Kidney (tissue), 14 donors: Measurements from ENCODE around the gene ZNF12. TPM values are rescaled to one million over a fixed set of nuclear protein-coding genes. Genes with fewer than 3 reads are reported as not detected.
"Not testable (repeated sequence)": the region's sequence is repeated elsewhere in the genome, so short reads cannot be mapped to it uniquely, and the experiment has no call there.

Experiments
- DNase-seq, 5 donors: peaks; one replicate each; pipeline ENCODE4 v3.0.0-alpha.2; 2013 to 2020
- FAIRE-seq: peaks from 2 replicates; lab custom pipeline; 2012; peaks lifted over from hg19 to GRCh38; lab: Jason Lieb, UNC
- H3K27ac ChIP-seq, 2 donors: one replicate each; pipeline ENCODE4 v1.7.0; 2013; ENCODE audit warnings: low read depth in 2 of 2, low read length in 2 of 2, inconsistent platforms in 1 of 2
- H3K27me3 ChIP-seq: one replicate; pipeline ENCODE4 v1.7.1; 2013; ENCODE audit warnings: low read length, inconsistent platforms; ENCODE audit not compliant: control insufficient read depth, insufficient read depth
- H3K36me3 ChIP-seq, 3 donors: one replicate each; pipeline versions ENCODE4 v1.7.0 to v1.7.1; 2013; ENCODE audit warnings: low read length in 3 of 3, control low read depth in 1 of 3, inconsistent platforms in 1 of 3; ENCODE audit not compliant: insufficient read depth in 3 of 3, control insufficient read depth in 2 of 3
- H3K4me1 ChIP-seq, 3 donors: one replicate each; pipeline versions ENCODE4 v1.7.0 to v1.7.1; 2013; ENCODE audit warnings: low read length in 3 of 3, inconsistent platforms in 1 of 3, low read depth in 1 of 3; ENCODE audit not compliant: control insufficient read depth in 2 of 3, insufficient read depth in 2 of 3
- H3K4me3 ChIP-seq, 3 donors: one replicate each; pipeline versions ENCODE4 v1.7.0 to v1.8.1; 2013; ENCODE audit warnings: low read length in 3 of 3, control low read depth in 1 of 3, inconsistent platforms in 1 of 3
- H3K9ac ChIP-seq, 3 donors: one replicate each; pipeline versions ENCODE4 v1.7.0 to v1.7.1; 2013; ENCODE audit warnings: low read length in 3 of 3, control low read depth in 1 of 3, inconsistent platforms in 1 of 3
- H3K9me3 ChIP-seq, 3 donors: one replicate each; pipeline versions ENCODE4 v1.7.0 to v1.7.1; 2013; ENCODE audit warnings: low read length in 3 of 3, control low read depth in 1 of 3, inconsistent platforms in 1 of 3; ENCODE audit not compliant: control insufficient read depth in 2 of 3, insufficient read depth in 1 of 3
- intact Hi-C: fragments of 100-400 bp; cut with DNase I; formaldehyde crosslinking; loops from one replicate; pipeline ENCODE4 v1.11.1; 2022
- polyA plus RNA-seq: library from polyadenylated mRNA; stranded (reverse); fragments of 350-450 nt; fragmentation: Illumina TruSeq; extraction: RNeasy Lipid Tissue Mini Kit (QIAGEN cat#74804); gene quantifications from one replicate; pipeline ENCODE4 v1.2.3, GENCODE V29; 2014; ENCODE audit warnings: low read depth, low replicate concordance; ENCODE audit not compliant: insufficient read depth
- total RNA-seq: library from RNA; stranded (reverse); fragmentation: NEBNext Ultra II Directional; extraction: Animal tissue kit (Norgen Biotek cat#: 25700); gene quantifications from one replicate; pipeline ENCODE4 v1.2.1, GENCODE V29; 2021
- TF ChIP-seq, protein P1 (sequence below): IDR thresholded peaks from 3 replicates; pipeline ENCODE4 v1.5.1; 2012; ENCODE audit warnings: mild to moderate bottlenecking, moderate library complexity, borderline replicate concordance; ENCODE audit not compliant: insufficient read depth; ENCODE audit errors: extremely low read depth
- donor health status: control.
- donor health status: control.
- donor health status: control.
- donor health status: control.
- donor health status: control.
- donor health status: DM: yes; HTN: yes; CAD: no.
- donor health status: Normal renal cell carcinoma (clear cell type).

The ZNF12 gene
- total and polyA plus RNA-seq, 2 donors from 2014 or later = 9.9 to 31.3 TPM

DNA sequence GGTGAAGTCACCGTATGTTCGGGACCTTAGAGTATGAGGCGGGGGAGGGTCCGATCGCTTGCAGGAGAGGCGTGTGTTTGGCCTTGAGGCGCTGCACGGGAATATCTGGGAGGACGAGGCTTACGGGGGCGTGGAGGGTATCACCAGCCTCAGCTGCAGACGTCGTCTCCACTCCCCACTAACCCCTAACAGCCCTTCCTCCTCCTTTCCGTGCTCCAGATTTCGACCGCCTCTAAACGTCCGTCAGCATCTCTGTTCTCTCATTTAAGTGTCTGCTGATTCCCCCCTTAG, 23.5 kb upstream of the ZNF12 start:
- FAIRE-seq = no peak
- intact Hi-C loops = no loop called here

DNA sequence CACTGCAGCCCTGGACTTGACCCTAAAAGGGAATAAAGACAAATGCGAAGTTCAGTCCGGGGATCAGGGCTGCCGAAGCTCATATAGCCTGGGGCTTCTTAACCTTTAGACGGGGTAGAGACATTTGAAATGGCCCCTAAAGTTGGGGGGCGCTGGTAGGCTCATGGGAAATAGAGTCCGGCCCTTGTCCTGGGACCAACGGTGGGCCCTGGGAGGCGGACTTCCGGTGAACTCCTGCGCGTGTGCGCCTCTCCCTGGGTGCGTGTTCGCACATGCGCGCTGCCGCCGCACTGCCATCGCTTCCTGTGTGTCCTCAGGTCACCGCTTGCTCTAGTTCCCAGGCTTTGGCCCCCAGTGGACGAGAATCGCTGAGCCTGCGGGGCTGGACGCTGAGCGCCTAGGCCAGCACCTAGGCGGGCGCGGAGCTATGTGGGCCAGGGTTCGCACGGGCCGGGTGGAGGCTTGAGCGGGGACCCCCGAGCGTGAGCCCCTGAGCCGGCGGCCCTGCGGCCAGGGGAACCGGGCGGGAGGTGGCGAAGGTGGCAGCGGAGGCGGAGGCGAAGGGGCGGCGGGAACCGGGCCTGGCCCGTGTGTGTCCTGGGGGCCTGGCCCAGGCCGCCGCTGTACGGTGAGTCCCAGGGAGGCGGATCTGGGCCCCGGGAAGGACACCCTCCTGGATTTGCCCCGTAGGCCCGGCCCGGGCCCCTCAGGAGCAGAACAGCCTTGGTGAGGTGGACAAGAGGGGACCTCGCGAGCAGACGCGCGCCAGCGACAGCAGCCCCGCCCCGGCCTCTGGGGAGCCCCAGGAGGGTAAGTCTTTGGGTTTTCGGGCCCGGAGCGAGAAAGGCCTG, 23.0 kb upstream of the ZNF12 start:
- peak; percentile 93 to 98 (median 97) for DNase-seq
- FAIRE-seq = no peak
- intact Hi-C loops = no loop called here

More for the DNA sequence above, 23.5 kb upstream of the ZNF12 start:
- TF ChIP-seq, protein P1, sequence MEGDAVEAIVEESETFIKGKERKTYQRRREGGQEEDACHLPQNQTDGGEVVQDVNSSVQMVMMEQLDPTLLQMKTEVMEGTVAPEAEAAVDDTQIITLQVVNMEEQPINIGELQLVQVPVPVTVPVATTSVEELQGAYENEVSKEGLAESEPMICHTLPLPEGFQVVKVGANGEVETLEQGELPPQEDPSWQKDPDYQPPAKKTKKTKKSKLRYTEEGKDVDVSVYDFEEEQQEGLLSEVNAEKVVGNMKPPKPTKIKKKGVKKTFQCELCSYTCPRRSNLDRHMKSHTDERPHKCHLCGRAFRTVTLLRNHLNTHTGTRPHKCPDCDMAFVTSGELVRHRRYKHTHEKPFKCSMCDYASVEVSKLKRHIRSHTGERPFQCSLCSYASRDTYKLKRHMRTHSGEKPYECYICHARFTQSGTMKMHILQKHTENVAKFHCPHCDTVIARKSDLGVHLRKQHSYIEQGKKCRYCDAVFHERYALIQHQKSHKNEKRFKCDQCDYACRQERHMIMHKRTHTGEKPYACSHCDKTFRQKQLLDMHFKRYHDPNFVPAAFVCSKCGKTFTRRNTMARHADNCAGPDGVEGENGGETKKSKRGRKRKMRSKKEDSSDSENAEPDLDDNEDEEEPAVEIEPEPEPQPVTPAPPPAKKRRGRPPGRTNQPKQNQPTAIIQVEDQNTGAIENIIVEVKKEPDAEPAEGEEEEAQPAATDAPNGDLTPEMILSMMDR = no peak
- H3K4me3 ChIP-seq = peak overlapping the region; percentile 81 to 84 (median 81)
- H3K9me3 ChIP-seq = no peaks in the 10 kb centered on the region
- no peak overlapping the region for H3K27ac ChIP-seq
- H3K4me1 ChIP-seq = peaks cover 0 to 2% (median 0%) of the 10 kb centered on the region in 3 donors
- H3K27me3 ChIP-seq = no peaks in the 10 kb centered on the region
- DNase-seq = peak in 1 of 5 donors; percentile 69
- H3K9ac ChIP-seq = peak overlapping the region; percentile 55 to 82 (median 80)
- H3K36me3 ChIP-seq = peaks cover 0 to 10% (median 2%) of the 10 kb centered on the region in 3 donors

DNA sequence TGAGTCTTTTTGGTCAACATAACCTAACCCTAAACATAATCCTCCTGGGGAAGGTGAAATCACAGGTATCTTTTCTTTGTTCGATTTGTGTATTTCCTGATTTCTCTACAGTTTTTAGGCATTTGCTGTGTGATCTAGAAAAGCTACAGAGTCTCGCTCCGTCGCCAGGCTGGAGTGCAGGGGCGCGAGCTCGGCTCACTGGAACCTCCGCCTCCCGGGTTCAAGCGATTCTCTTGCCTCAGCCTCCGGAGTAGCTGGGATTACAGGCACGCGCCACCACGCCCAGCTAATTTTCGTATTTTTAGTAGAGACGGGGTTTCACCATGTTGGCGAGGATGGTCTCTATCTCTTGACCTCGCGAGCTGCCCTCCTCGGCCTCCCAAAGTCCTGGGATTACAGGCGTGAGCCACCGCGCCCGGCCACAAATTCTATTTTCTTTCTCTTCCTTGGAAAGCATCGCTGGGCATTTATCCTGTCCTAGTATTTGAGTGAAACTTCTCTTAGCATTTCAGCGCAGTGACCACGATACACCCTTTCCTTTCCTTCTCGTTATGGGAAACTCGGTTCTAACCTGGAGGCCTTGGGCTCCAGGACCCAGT, 22.2 kb upstream of the ZNF12 start:
- H3K27me3 ChIP-seq, intact Hi-C loops, DNase-seq, FAIRE-seq, H3K9me3 ChIP-seq, H3K4me1 ChIP-seq, H3K36me3 ChIP-seq: not testable (repeated sequence)
- Histone ChIP-seq H3K9ac (peak overlapping the region in 2 of 3 donors; percentile 38 to 82), H3K4me3 (peak overlapping the region; percentile 81 to 84 (median 81)), H3K27ac (peak overlapping the region in 1 of 2 donors; percentile 29)

More for the DNA sequence above, 23.0 kb upstream of the ZNF12 start:
- Histone ChIP-seq H3K4me1 (peaks cover 0 to 2% (median 0%) of the 10 kb centered on the region in 3 donors), H3K36me3 (peaks cover 0 to 8% (median 0%) of the 10 kb centered on the region in 3 donors), H3K9ac (peak overlapping the region; percentile 55 to 82 (median 80)), H3K27ac (peak overlapping the region; percentile 29 to 78), H3K27me3 (no peaks in the 10 kb centered on the region), H3K4me3 (peak overlapping the region; percentile 81 to 84 (median 81)), H3K9me3 (no peaks in the 10 kb centered on the region)
- TF ChIP-seq, protein P1 = no peak

DNA sequence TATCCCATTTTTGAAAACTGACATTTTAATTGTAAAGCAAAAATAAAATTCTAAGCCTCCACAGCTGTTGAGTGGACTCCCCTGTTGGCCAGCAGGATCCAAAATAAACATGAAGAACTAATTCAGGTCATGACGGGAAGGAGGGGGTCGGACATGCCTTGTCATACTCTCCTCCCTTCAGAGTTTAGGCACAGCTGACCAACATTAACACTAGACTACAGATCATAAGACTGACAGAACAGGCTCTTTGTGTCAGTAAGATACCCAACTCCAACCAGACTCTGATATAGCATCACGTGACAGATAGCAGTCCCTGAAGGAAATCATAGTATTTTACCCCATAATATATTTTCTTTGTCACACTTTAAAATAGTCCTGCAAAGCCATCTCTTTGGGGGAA, 20.9 kb upstream of the ZNF12 start:
- DNase-seq (peak in 3 of 5 donors; percentile 28 to 85 (median 53)), FAIRE-seq (no peak)
- Histone ChIP-seq H3K27ac (no peak overlapping the region), H3K27me3 (no peaks in the 10 kb centered on the region), H3K4me3 (no peak overlapping the region), H3K36me3 (peaks cover 0 to under 1% (median 0%) of the 10 kb centered on the region in 3 donors), H3K9me3 (no peaks in the 10 kb centered on the region), H3K9ac (no peak overlapping the region), H3K4me1 (peaks cover 0 to 2% (median 0%) of the 10 kb centered on the region in 3 donors)
- intact Hi-C loops = no loop called here
- TF ChIP-seq, protein P1 = no peak

DNA sequence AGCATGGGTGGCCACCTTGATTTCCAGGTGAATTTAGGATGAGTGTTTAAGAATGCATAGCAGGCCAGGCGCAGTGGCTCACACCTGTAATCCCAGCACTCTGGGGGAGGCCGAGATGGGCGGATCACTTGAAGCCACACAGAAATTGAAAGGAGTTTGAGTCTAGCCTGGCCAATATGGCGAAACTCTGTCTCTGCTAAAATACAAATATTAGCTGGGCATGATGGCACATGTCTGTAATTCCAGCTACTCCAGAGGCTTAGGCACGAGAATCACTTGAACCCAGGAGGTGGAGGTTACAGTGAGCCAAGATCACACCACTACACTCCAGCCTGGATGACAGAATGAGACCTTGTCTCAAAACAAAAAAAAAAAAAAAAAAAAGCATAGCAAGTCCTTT, 19.6 kb upstream of the ZNF12 start:
- H3K27me3 ChIP-seq, H3K9me3 ChIP-seq, H3K4me3 ChIP-seq, H3K9ac ChIP-seq, FAIRE-seq, H3K36me3 ChIP-seq, intact Hi-C loops, H3K27ac ChIP-seq, DNase-seq, H3K4me1 ChIP-seq: not testable (repeated sequence)
